Upper lobe of right lung (tissue), 1 donor: ENCODE measurements around the gene TBC1D14. TPM values are rescaled to one million over a fixed set of nuclear protein-coding genes. Genes with fewer than 3 reads are reported as not detected.

Experiments used
- ATAC-seq: fragments of 200-7000 bp; cut with Tn5 transposase; one replicate; pipeline ENCODE4 v1.9.1; 2020; ENCODE audit warnings: mild to moderate bottlenecking, moderate library complexity
- DNase-seq: peaks from one replicate; pipeline ENCODE4 v3.0.0-alpha.2; 2020
- H3K27ac ChIP-seq: fragments of 200-600 bp; one replicate; pipeline ENCODE4 v1.8.0; 2022
- H3K27me3 ChIP-seq: fragments of 200-600 bp; one replicate; pipeline ENCODE4 v1.8.0; 2022; ENCODE audit warnings: mild to moderate bottlenecking
- H3K36me3 ChIP-seq: fragments of 200-600 bp; one replicate; pipeline ENCODE4 v1.8.0; 2022
- H3K4me1 ChIP-seq: fragments of 200-600 bp; one replicate; pipeline ENCODE4 v1.8.0; 2022
- H3K4me3 ChIP-seq: fragments of 200-600 bp; one replicate; pipeline ENCODE4 v1.8.0; 2022; ENCODE audit warnings: mild to moderate bottlenecking
- H3K9me3 ChIP-seq: fragments of 200-600 bp; one replicate; pipeline ENCODE4 v1.8.0; 2022
- intact Hi-C: fragments of 100-400 bp; cut with DNase I; formaldehyde crosslinking; loops from one replicate; pipeline ENCODE4 v1.11.0; 2022
- total RNA-seq: library from RNA; stranded (reverse); fragmentation: NEBNext Ultra II Directional; extraction: Animal tissue kit (Norgen Biotek cat#: 25700); gene quantifications from one replicate; pipeline ENCODE4 v1.2.1, GENCODE V29; 2021
- TF ChIP-seq, protein P1 (sequence below): fragments of 200-600 bp; IDR thresholded peaks from one replicate; pipeline ENCODE4 v1.8.0; 2022; ENCODE audit warnings: antibody characterized with exemption
- donor health status: DM: no; HTN: yes; CAD: no; lungs with severe emphysema.

The TBC1D14 gene
- total RNA-seq, 1 donor from 2014 or later = 51.8 TPM

DNA sequence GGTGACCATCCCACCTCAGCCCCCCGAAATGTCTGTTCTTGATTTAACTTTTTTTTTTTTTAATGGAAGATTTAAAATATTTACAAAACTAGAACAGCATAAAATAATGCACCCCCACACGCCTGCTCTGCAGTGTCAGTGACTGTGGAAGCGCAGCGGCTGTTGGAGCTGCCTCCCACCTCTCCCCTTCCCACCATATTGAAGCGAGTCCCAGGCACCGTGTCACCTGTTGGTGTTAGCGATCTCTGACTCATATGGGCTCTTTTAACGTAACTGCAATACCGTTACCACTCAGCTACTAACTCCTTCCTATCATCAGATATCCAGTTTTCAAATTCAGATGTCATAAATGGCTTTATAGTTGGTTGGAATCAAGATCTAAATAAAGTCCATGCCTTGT lies 116.5 kb downstream of the TBC1D14 start:
- TF ChIP-seq, protein P1, sequence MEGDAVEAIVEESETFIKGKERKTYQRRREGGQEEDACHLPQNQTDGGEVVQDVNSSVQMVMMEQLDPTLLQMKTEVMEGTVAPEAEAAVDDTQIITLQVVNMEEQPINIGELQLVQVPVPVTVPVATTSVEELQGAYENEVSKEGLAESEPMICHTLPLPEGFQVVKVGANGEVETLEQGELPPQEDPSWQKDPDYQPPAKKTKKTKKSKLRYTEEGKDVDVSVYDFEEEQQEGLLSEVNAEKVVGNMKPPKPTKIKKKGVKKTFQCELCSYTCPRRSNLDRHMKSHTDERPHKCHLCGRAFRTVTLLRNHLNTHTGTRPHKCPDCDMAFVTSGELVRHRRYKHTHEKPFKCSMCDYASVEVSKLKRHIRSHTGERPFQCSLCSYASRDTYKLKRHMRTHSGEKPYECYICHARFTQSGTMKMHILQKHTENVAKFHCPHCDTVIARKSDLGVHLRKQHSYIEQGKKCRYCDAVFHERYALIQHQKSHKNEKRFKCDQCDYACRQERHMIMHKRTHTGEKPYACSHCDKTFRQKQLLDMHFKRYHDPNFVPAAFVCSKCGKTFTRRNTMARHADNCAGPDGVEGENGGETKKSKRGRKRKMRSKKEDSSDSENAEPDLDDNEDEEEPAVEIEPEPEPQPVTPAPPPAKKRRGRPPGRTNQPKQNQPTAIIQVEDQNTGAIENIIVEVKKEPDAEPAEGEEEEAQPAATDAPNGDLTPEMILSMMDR = no peak
- intact Hi-C loops = no loop called here

DNA sequence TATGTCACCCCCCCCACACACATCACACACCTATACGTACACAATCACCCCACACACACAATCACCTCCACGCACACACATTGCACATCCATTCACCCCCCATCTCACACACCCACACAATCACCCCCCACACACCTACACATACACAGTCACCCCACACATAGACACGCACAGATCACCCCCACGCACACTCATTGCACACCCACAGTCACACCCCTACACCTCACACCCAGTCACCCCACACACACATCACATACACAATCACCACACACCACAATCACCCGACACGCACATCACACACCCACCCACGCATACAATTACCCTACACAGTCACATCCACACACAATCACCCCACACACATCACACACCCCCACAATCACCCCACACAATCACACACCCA lies 117.7 kb downstream of the TBC1D14 start:
- ATAC-seq = no peak
- H3K9me3 ChIP-seq = no peaks in the 10 kb centered on the region
- no peaks in the 10 kb centered on the region for H3K4me1 ChIP-seq
- peaks cover 59% of the 10 kb centered on the region for H3K36me3 ChIP-seq
- intact Hi-C loops = no loop called here
- no peak for DNase-seq
- no peak overlapping the region for H3K4me3 ChIP-seq
- no peaks in the 10 kb centered on the region for H3K27me3 ChIP-seq
- TF ChIP-seq, protein P1 = no peak
- no peak overlapping the region for H3K27ac ChIP-seq

More for the DNA sequence above, 116.5 kb downstream of the TBC1D14 start:
- Histone ChIP-seq H3K27ac (no peak overlapping the region), H3K4me1 (no peaks in the 10 kb centered on the region), H3K4me3 (no peak overlapping the region), H3K27me3 (no peaks in the 10 kb centered on the region), H3K36me3 (peaks cover 58% of the 10 kb centered on the region), H3K9me3 (no peaks in the 10 kb centered on the region)
- DNase-seq (no peak), ATAC-seq (no peak)

DNA sequence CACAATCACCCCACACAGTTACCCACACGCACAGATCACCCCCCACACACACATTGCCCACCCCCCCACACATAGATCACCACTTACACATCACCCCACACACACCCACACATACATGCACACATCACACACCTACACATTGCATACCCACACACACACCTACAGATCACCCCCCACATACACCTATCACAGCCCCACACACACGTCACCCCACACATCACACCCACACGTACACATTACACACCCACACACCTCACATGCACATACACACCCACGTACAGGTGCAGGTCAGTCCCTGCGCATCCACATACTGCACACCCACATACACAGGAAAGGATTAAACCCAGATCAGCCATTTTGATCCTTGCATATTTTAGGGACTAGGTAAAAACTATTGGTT lies 118.3 kb downstream of the TBC1D14 start:
- Histone ChIP-seq H3K27ac (no peak overlapping the region), H3K4me1 (no peaks in the 10 kb centered on the region), H3K36me3 (peaks cover 64% of the 10 kb centered on the region), H3K4me3 (no peak overlapping the region), H3K27me3 (no peaks in the 10 kb centered on the region), H3K9me3 (no peaks in the 10 kb centered on the region)
- no peak for DNase-seq
- TF ChIP-seq, protein P1 = no peak
- ATAC-seq = no peak
- intact Hi-C loops = no loop called here

DNA sequence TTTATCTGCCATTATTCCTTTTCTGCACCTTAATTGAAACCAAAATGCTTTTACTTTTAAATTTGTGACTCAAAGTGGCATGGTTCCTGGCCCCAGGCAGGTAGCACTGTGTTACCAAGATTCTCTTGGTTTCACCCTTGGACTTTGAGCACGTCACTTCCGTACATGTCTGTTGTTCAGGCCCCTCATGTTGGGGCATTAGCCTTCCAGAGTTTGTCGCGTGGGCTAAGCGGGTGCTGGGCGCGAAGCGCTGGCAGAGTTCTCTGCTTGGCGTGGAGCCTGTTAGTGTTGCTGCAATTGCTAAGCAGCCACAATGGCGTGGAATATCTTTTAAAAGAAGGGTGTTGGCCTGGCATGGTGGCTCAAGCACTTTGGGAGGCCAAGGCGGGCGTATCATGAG lies 119.6 kb downstream of the TBC1D14 start:
- no peak for DNase-seq
- TF ChIP-seq, protein P1 = no peak

DNA sequence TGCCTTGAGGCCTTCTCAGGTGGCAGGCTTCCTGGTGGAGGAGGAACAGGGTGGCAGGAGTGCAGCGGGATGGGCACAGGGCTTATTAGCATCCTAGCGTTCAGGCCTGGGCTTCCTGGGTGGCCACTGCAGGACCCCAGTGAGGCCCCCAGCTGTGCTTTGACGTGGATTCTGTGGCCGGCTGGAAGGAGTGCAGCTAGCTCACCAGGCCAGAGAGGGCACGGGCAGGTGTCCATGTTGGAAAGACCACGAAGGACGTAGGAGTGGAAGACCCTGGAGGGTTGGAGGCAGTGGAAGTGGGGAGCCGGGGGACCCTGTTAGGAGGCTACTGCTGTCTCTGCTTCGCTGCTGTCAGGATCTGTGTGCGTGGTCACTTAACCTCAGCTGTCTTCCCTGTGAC lies 120.3 kb downstream of the TBC1D14 start:
- intact Hi-C loops = no loop called here
- Histone ChIP-seq H3K9me3 (no peaks in the 10 kb centered on the region), H3K4me1 (no peaks in the 10 kb centered on the region), H3K27me3 (no peaks in the 10 kb centered on the region), H3K4me3 (no peak overlapping the region), H3K36me3 (peaks cover 55% of the 10 kb centered on the region), H3K27ac (no peak overlapping the region)
- TF ChIP-seq, protein P1 = no peak
- ATAC-seq (no peak), DNase-seq (no peak)

More for the DNA sequence above, 119.6 kb downstream of the TBC1D14 start:
- H3K4me3 ChIP-seq = no peak overlapping the region
- H3K27me3 ChIP-seq = no peaks in the 10 kb centered on the region
- intact Hi-C loops = no loop called here
- H3K27ac ChIP-seq = no peak overlapping the region
- H3K36me3 ChIP-seq = peaks cover 58% of the 10 kb centered on the region
- ATAC-seq = no peak
- H3K9me3 ChIP-seq = no peaks in the 10 kb centered on the region
- H3K4me1 ChIP-seq = no peaks in the 10 kb centered on the region

DNA sequence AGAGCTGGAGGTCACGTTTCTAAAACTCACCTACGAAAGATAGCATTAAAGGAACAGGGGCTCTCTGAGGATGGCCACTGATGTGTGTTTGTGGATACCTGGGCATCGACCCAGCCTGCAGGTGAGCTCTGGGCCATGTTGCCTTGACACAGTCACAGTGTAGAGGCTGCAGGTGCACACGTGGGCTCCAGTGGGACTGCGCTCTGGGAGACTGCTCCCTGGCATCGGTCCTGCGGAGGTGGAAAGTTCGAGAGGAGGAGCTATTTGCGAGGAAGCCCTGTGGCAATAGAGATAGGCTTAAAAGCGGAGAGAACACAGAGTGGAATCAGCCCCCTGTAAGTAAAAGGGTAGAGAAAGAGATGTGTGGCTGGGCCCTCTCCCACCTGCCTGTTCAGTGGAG lies 121.2 kb downstream of the TBC1D14 start:
- Histone ChIP-seq H3K36me3 (peaks cover 47% of the 10 kb centered on the region), H3K27ac (no peak overlapping the region)
- TF ChIP-seq, protein P1 = no peak

More for the DNA sequence above, 121.2 kb downstream of the TBC1D14 start:
- ATAC-seq (no peak), DNase-seq (no peak)
- no peaks in the 10 kb centered on the region for H3K4me1 ChIP-seq
- no peaks in the 10 kb centered on the region for H3K27me3 ChIP-seq
- intact Hi-C loops = no loop called here
- H3K9me3 ChIP-seq = no peaks in the 10 kb centered on the region
- H3K4me3 ChIP-seq = no peak overlapping the region
